Activated CD4-positive, alpha-beta T cell treated with anti-CD3 and anti-CD28 coated beads, Interleukin-2, amount 10 ng/mL, durations not matched to agents 7 days and 5 days (primary cell): ENCODE results near the gene PPP4R4. TPM values are rescaled to one million over a fixed set of nuclear protein-coding genes. Genes with fewer than 3 reads are reported as not detected.
"Not testable (repeated sequence)": the region's sequence is repeated elsewhere in the genome, so short reads cannot be mapped to it uniquely, and the experiment has no call there.

Source experiments
- CTCF ChIA-PET: fragments of 350-600 bp; sonication (Branson Sonifier 250); formaldehyde crosslinking; loops from one replicate; lab custom pipeline; 2021; ENCODE audit warnings: antibody characterized with exemption; lab: Charles Lee
- POLR2A ChIA-PET: fragments of 350-600 bp; sonication (Branson Sonifier 250); formaldehyde crosslinking; loops from one replicate; lab custom pipeline; 2021; ENCODE audit warnings: antibody characterized with exemption; lab: Charles Lee
- DNase-seq: peaks from one replicate; pipeline ENCODE4 v3.0.0-alpha.2; 2020
- H3K27ac Mint-ChIP-seq: one replicate; pipeline ENCODE4 v1.8.0; 2021; ENCODE audit warnings: mild to moderate bottlenecking, moderate library complexity, mixed read lengths
- H3K27me3 Mint-ChIP-seq: one replicate; pipeline ENCODE4 v1.8.0; 2021; ENCODE audit warnings: mixed read lengths
- H3K36me3 Mint-ChIP-seq: one replicate; pipeline ENCODE4 v1.8.0; 2021; ENCODE audit warnings: low read depth, mixed read lengths
- H3K4me1 Mint-ChIP-seq: one replicate; pipeline ENCODE4 v1.8.0; 2021; ENCODE audit warnings: mixed read lengths
- H3K4me3 Mint-ChIP-seq: one replicate; pipeline ENCODE4 v1.8.0; 2021; ENCODE audit warnings: mild to moderate bottlenecking, moderate library complexity, mixed read lengths
- H3K9me3 Mint-ChIP-seq: one replicate; pipeline ENCODE4 v1.8.0; 2021; ENCODE audit warnings: mixed read lengths
- total RNA-seq, 2 experiments: library from RNA; stranded (reverse); gene quantifications; one replicate each; pipeline ENCODE4 v1.2.3, GENCODE V29; 2021

The PPP4R4 gene
- total RNA-seq, 2 experiments from 2014 or later, result 3.0 to 3.7 TPM

DNA sequence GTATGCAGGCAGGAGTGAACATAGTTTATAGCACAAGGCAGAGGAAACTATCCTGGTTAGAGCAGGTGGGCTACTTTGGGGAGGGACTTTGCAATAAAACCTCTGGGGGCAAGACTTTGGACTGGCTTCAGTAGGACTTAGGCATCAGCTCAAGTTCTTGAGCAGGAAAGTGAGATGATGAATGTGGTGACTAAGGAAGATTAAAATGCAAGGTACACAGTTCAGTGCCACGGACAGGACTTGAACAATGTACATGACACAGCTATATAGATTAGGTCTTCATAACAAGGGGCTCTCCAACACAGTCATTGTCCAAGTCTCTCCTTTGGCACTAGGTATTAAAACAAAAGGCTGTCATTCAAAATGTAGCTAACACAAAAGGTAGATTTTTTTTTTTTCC, 21.4 kb upstream of the PPP4R4 start:
- Mint-ChIP-seq H3K9me3 (no peaks in the 10 kb centered on the region), H3K27me3 (peaks cover 33% of the 10 kb centered on the region), H3K4me3 (no peak overlapping the region), H3K36me3 (no peaks in the 10 kb centered on the region), H3K4me1 (peaks cover 4% of the 10 kb centered on the region), H3K27ac (no peak overlapping the region)
- no peak for DNase-seq
- ChIA-PET CTCF (interaction anchor here (0.8 to 1.4 kb wide), 4 partner anchors 9 to 213 kb away, joined by 3 to 4 read pairs (median 4); partner anchors contain the start of gene SERPINA10), POLR2A (no interaction called here)

DNA sequence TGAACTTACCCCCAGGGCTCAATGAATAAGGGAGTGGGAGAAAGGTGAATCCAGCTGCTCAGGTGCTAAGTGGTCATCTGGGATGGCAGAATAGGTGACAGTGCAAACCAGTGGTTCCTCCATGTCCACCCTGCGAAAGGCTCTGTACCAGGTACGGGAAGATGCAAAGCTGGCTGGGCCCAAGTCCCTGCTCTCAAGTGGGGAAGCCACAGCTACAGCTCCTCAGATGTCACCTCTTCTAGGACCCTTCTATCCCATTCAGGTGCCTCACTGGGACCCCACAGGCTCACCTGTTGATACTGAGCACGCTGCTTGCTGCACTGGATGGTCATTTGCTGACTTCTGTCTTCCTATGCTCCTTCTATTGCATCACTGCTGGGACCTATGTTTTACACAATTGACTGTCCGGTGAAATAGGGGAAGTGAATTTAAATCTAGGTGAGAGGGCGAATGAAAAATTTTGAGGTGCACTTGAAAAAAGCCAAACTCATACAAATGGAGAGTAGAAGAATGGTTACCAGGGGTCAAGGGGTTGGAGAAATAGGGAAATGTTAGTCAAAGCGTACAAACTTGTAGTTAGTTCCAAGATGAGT, 20.3 kb upstream of the PPP4R4 start:
- H3K4me1 Mint-ChIP-seq, result peaks cover 15% of the 10 kb centered on the region
- H3K27ac Mint-ChIP-seq, result no peak overlapping the region
- no peaks in the 10 kb centered on the region for H3K36me3 Mint-ChIP-seq
- H3K4me3 Mint-ChIP-seq, result no peak overlapping the region
- CTCF ChIA-PET, result interaction anchor here (0.7 to 1.4 kb wide), 2 partner anchors 8 to 17 kb away, joined by 3 read pairs; no protein-coding TSS in a partner anchor
- POLR2A ChIA-PET, result no interaction called here
- no peak for DNase-seq
- peaks cover 23% of the 10 kb centered on the region for H3K27me3 Mint-ChIP-seq
- no peaks in the 10 kb centered on the region for H3K9me3 Mint-ChIP-seq

GRCh38 chr14:94156143-94156542, 18.0 kb upstream of the PPP4R4 start:
- H3K27ac Mint-ChIP-seq, POLR2A ChIA-PET, H3K36me3 Mint-ChIP-seq: not testable (repeated sequence)

GRCh38 chr14:94157197-94157596, 16.9 kb upstream of the PPP4R4 start:
- Mint-ChIP-seq H3K4me1 (peaks cover 46% of the 10 kb centered on the region), H3K4me3 (no peak overlapping the region), H3K9me3 (no peaks in the 10 kb centered on the region), H3K27ac (no peak overlapping the region), H3K36me3 (no peaks in the 10 kb centered on the region), H3K27me3 (peaks cover 4% of the 10 kb centered on the region)
- CTCF ChIA-PET, result interaction anchor here (0.8 to 1.8 kb wide), 4 partner anchors 12 to 21 kb away, joined by 3 to 6 read pairs (median 4); no protein-coding TSS in a partner anchor
- no peak for DNase-seq
- POLR2A ChIA-PET, result interaction anchor here (0.7 kb wide), 1 partner anchor 52 kb away, joined by 4 read pairs; no protein-coding TSS in a partner anchor

More at GRCh38 chr14:94156143-94156542, 18.0 kb upstream of the PPP4R4 start:
- H3K27me3 Mint-ChIP-seq, H3K4me3 Mint-ChIP-seq, CTCF ChIA-PET, H3K9me3 Mint-ChIP-seq, DNase-seq: not testable (repeated sequence)
- peaks cover 36% of the 10 kb centered on the region for H3K4me1 Mint-ChIP-seq

DNA sequence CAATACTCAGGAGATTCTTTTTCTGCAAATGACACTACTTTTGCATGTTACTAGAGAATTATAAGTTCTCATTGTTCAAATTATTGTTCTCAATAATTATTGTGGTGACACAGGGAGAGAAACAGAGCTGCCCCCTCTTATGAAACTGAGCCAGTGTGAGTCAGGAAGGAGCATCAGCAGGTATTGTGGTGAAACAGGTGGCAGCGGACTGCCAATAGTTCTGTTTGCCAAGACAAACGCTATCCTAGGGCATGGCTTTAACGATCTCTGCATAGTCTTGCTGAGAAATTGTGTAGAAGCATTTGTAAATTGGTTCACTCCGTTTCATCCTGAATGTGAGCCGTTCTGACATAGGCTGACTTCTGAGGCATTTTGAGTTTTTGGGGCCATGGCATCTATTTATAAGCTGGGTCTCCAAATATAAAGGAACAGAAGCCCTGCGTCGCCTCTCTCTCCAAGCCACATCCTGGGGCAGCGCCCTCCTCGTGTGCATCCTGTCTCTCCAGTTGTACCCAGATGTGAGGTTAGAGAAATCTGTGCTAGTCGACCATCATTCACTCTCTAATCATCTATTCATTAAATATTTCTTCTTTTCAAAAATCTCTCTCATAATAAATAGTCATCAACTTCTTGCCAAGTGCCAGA, 15.8 kb upstream of the PPP4R4 start:
- Mint-ChIP-seq H3K27me3 (peaks cover 1% of the 10 kb centered on the region), H3K27ac (peak overlapping the region; percentile 90), H3K4me1 (peaks cover 53% of the 10 kb centered on the region), H3K9me3 (no peaks in the 10 kb centered on the region), H3K36me3 (no peaks in the 10 kb centered on the region), H3K4me3 (peak overlapping the region; percentile 22)
- ChIA-PET CTCF (interaction anchor here (1.8 kb wide), 1 partner anchor 22 kb away, joined by 6 read pairs; no protein-coding TSS in a partner anchor), POLR2A (no interaction called here)
- peak; percentile 68 for DNase-seq

DNA sequence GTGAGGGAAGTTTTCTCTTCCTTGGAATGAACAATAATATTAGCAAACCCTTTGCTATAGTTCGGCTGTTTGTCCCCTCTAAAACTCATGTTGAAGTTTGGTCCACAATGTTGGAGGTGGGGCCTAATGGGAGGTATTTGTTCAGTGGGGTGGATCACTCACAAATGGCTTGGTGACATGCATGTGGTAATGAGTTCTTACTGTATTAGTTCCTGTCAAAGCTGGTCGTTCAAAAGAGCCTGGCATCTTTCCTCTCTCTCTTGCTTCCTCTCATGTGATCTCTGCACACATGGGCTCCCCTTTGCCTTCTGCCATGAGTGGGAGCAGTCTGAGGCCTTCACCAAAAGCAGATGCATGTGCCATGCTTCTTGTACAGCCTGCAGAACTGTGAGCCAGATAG, 13.1 kb upstream of the PPP4R4 start:
- H3K27me3 Mint-ChIP-seq, result peaks cover 1% of the 10 kb centered on the region
- POLR2A ChIA-PET, result interaction anchor here (0.6 kb wide), 1 partner anchor 13 kb away, joined by 8 read pairs; no protein-coding TSS in a partner anchor
- H3K4me1 Mint-ChIP-seq, result peaks cover 69% of the 10 kb centered on the region
- no peaks in the 10 kb centered on the region for H3K9me3 Mint-ChIP-seq
- no peak for DNase-seq
- CTCF ChIA-PET, result interaction anchor here (1.0 kb wide), 1 partner anchor 221 kb away, joined by 3 read pairs; no protein-coding TSS in a partner anchor
- H3K4me3 Mint-ChIP-seq, result no peak overlapping the region
- no peaks in the 10 kb centered on the region for H3K36me3 Mint-ChIP-seq
- H3K27ac Mint-ChIP-seq, result peak overlapping the region; percentile 77

DNA sequence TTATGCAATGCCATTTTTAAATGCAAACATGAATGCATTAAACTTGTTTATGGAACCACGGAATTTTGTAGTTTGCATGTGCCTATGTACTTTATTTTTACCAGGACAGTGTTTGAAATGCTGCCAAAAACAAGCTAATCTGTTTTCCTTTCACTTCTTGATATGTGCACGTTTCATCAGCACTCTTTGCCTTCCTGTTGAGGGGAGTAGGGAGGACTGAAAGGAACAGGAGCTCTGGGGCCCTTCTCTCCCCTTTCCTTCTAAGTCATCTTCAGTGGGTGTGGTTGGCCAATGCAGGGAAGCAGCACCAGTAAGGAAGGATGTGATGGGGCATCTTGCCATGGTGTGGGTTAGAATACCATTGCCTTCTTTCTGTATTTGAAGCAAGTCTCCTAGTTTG, 12.1 kb upstream of the PPP4R4 start:
- no peaks in the 10 kb centered on the region for H3K9me3 Mint-ChIP-seq
- no peak overlapping the region for H3K4me3 Mint-ChIP-seq
- H3K36me3 Mint-ChIP-seq, result no peaks in the 10 kb centered on the region
- POLR2A ChIA-PET, result no interaction called here
- peak overlapping the region; percentile 57 for H3K27ac Mint-ChIP-seq
- H3K4me1 Mint-ChIP-seq, result peaks cover 69% of the 10 kb centered on the region
- DNase-seq, result peak; percentile 30
- CTCF ChIA-PET, result interaction anchor here (0.7 kb wide), 1 partner anchor 9 kb away, joined by 3 read pairs; no protein-coding TSS in a partner anchor
- peaks cover 1% of the 10 kb centered on the region for H3K27me3 Mint-ChIP-seq

GRCh38 chr14:94162466-94162865, 11.7 kb upstream of the PPP4R4 start:
- Mint-ChIP-seq H3K4me3 (no peak overlapping the region), H3K27ac (peak overlapping the region; percentile 57), H3K36me3 (no peaks in the 10 kb centered on the region), H3K9me3 (no peaks in the 10 kb centered on the region), H3K27me3 (no peaks in the 10 kb centered on the region), H3K4me1 (peaks cover 67% of the 10 kb centered on the region)
- ChIA-PET POLR2A (no interaction called here), CTCF (no interaction called here)
- no peak for DNase-seq

GRCh38 chr14:94163796-94164195, 10.3 kb upstream of the PPP4R4 start:
- Mint-ChIP-seq H3K4me1 (peaks cover 54% of the 10 kb centered on the region), H3K9me3 (no peaks in the 10 kb centered on the region), H3K36me3 (no peaks in the 10 kb centered on the region), H3K27me3 (no peaks in the 10 kb centered on the region), H3K27ac (no peak overlapping the region), H3K4me3 (no peak overlapping the region)
- no peak for DNase-seq
- CTCF ChIA-PET, result no interaction called here
- POLR2A ChIA-PET, result interaction anchor here (0.7 kb wide), 1 partner anchor 133 kb away, joined by 4 read pairs; no protein-coding TSS in a partner anchor

DNA sequence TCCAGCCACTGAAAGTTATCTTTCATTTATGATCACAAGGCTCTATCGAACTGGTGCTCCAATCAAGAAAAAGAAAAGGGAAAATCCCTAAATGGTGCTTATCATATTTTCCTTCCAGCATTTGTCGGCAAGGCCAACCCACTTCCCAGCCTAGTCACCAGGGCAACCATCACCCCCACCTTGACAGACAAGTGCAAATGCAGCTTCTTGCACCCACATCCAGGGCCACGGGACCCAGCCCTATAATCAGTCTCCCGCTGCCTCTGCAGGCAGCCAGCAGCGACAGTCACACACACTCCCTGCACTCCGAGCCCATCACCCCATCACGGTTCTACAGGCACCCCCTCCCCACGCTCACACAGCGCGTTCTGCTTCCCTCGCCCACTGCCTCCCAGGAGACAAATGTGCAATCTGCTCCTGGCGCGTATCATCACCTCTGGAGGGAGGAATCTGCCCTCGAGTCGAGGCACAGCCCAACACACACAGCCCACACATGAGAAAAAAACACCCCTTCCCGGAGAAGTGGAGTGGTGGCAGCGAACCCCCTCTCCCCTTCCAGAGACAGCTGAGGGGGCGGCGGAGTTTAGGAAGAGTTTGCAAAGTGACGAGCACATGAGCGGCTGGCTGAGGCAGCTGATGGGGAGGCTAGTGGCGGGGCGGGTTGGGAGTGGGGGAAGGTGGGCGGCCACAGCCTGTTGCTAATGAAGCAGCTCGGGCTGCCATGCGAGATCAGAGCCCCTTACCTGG, 9.3 kb upstream of the PPP4R4 start:
- Mint-ChIP-seq H3K4me3 (no peak overlapping the region), H3K9me3 (no peaks in the 10 kb centered on the region), H3K36me3 (no peaks in the 10 kb centered on the region), H3K4me1 (peaks cover 45% of the 10 kb centered on the region), H3K27ac (no peak overlapping the region), H3K27me3 (peaks cover 2% of the 10 kb centered on the region)
- no peak for DNase-seq
- CTCF ChIA-PET, result interaction anchor here (1.2 kb wide), 1 partner anchor 33 kb away, joined by 3 read pairs; no protein-coding TSS in a partner anchor
- POLR2A ChIA-PET, result interaction anchor here (0.5 kb wide), 1 partner anchor 212 kb away, joined by 3 read pairs; no protein-coding TSS in a partner anchor

- H3K9me3 Mint-ChIP-seq, result no peaks in the 10 kb centered on the region
- POLR2A ChIA-PET, result no interaction called here
- H3K27me3 Mint-ChIP-seq, result peaks cover 9% of the 10 kb centered on the region
- CTCF ChIA-PET, result interaction anchor here (1.1 to 1.5 kb wide), 2 partner anchors 17 to 19 kb away, joined by 3 read pairs; no protein-coding TSS in a partner anchor
- H3K36me3 Mint-ChIP-seq, result no peaks in the 10 kb centered on the region
- peaks cover 37% of the 10 kb centered on the region for H3K4me1 Mint-ChIP-seq
- no peak overlapping the region for H3K4me3 Mint-ChIP-seq
- DNase-seq, result no peak
- H3K27ac Mint-ChIP-seq, result no peak overlapping the region
Observed at GRCh38 chr14:94165744-94166143, 8.4 kb upstream of the PPP4R4 start.

DNA sequence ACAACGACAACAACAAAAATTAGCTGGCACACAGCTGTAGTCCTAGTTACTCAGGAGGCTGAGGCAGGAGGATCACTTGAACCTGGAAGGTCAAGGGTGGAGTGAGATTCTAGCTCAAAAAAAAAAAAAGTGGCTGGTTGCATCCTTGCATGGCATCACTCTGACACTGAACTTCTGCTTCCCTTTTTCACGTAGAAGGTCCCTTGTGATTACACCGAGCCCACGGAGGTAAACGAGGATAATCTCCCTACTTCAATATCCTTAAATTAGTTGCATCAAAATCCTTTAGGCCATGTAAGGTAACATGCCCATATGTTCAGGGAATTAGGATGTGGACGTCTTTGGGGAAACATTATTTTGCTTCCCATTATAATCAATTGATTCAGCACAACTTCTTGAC, 4.0 kb upstream of the PPP4R4 start:
- POLR2A ChIA-PET, result no interaction called here

More for the DNA sequence above, 4.0 kb upstream of the PPP4R4 start:
- no peak overlapping the region for H3K27ac Mint-ChIP-seq
- CTCF ChIA-PET, result interaction anchor here (0.7 to 2.9 kb wide), 7 partner anchors 27 to 790 kb away, joined by 3 to 15 read pairs (median 3); no protein-coding TSS in a partner anchor
- DNase-seq, result no peak
- H3K4me3 Mint-ChIP-seq, result no peak overlapping the region
- no peaks in the 10 kb centered on the region for H3K36me3 Mint-ChIP-seq
- H3K4me1 Mint-ChIP-seq, result peaks cover 11% of the 10 kb centered on the region
- no peaks in the 10 kb centered on the region for H3K9me3 Mint-ChIP-seq
- H3K27me3 Mint-ChIP-seq, result peaks cover 39% of the 10 kb centered on the region
